ENCODE results near the gene ADCY5. TPM values are rescaled to one million over a fixed set of nuclear protein-coding genes. Genes with fewer than 3 reads are reported as not detected.

Gene ADCY5
- total RNA-seq, 6 experiments from 2014 or later = 0.09 to 0.95 (median 0.19) TPM

- peaks cover 56% of the 10 kb centered on the region for H3K27me3 Mint-ChIP-seq (ENCODE audit: insufficient read depth)
- no peaks in the 10 kb centered on the region for H3K36me3 Mint-ChIP-seq (ENCODE audit: low read depth)
- TF ChIP-seq CTCF (IDR thresholded peaks at IDR 0.05) = no peak
- no peak overlapping the region for H3K27ac Mint-ChIP-seq
- no peak for DNase-seq
- no peaks in the 10 kb centered on the region for H3K4me1 Mint-ChIP-seq (ENCODE audit: low read depth)
- H3K9me3 Mint-ChIP-seq = no peaks in the 10 kb centered on the region; the same call in 1 of the 2 replicates
- no peak overlapping the region for H3K4me3 Mint-ChIP-seq
These were observed 74.9 kb downstream of the ADCY5 start for GRCh38 chr3:123374016-123374415.

DNA sequence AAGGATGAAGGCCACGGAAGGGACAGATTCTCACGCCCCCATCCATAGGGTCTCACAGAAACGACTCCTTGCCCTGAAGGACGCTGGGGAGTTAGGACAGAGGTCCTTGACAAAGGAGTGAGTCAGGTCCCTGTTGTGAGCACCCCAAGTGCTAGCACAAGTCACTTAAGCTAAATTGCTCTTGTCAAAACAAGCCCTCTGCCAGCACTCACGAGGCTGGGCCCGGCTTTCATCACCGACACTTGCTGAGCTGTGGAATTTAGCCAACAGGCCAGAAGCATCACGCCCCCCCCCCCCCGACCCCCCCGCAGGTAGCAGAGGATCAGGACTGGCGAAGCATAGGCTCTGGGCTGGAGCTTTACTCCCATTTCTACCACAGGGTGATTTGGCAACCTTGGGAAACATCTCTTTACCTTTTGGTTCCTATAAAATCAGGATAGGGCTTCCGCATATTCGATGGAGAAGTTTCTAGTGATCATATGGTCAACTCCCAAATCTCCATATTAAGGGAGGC, 75.4 kb downstream of the ADCY5 start:
- Mint-ChIP-seq H3K4me1 (ENCODE audit: low read depth) (no peaks in the 10 kb centered on the region), H3K27ac (no peak overlapping the region), H3K27me3 (ENCODE audit: insufficient read depth) (peaks cover 51% of the 10 kb centered on the region), H3K4me3 (no peak overlapping the region), H3K9me3 (no peaks in the 10 kb centered on the region; the same call in 1 of the 2 replicates), H3K36me3 (ENCODE audit: low read depth) (no peaks in the 10 kb centered on the region)
- no peak for DNase-seq
- TF ChIP-seq CTCF (IDR thresholded peaks at IDR 0.05) = no peak

DNA sequence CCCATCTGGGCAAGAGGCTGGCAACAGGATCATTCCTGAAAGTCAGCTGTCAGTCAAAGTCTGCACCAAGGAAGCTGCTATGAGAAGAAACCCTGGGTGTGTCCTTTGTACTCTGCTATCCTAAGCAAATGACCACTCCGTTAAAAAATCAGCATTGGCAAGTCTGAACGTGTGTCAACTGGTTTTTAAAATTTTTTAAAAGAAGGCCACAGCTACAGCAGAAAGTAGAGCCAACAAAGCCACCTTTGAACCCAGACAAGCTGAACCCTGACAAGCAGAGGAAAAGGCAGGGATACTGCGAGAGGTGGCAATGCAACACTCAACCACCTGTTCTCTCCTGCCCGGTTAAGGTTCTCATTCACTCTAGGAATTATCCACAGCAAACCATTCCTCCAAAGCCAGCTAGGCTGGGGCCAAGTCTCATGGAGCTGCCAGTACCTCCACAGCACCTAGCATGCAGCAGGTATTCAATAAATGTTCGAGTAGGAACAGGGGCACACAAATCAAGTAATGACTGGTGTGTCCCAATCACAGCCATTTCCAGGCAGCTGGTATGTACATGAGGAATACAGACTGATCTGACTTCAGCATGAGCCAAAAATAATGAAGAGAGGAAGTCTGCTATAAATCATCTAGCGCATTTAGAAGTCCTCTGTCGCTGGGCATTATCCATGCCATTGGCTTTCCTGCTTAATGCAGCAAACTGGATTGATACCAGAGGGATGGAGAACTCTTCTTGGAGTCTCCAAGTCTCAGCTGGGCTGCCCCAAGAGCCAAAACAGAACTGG, 76.0 kb downstream of the ADCY5 start:
- Mint-ChIP-seq H3K27me3 (ENCODE audit: insufficient read depth) (peaks cover 45% of the 10 kb centered on the region), H3K9me3 (no peaks in the 10 kb centered on the region; the same call in 1 of the 2 replicates), H3K4me3 (no peak overlapping the region), H3K27ac (no peak overlapping the region), H3K4me1 (ENCODE audit: low read depth) (no peaks in the 10 kb centered on the region), H3K36me3 (ENCODE audit: low read depth) (no peaks in the 10 kb centered on the region)
- DNase-seq = no peak
- no peak for TF ChIP-seq CTCF (IDR thresholded peaks at IDR 0.05)

DNA sequence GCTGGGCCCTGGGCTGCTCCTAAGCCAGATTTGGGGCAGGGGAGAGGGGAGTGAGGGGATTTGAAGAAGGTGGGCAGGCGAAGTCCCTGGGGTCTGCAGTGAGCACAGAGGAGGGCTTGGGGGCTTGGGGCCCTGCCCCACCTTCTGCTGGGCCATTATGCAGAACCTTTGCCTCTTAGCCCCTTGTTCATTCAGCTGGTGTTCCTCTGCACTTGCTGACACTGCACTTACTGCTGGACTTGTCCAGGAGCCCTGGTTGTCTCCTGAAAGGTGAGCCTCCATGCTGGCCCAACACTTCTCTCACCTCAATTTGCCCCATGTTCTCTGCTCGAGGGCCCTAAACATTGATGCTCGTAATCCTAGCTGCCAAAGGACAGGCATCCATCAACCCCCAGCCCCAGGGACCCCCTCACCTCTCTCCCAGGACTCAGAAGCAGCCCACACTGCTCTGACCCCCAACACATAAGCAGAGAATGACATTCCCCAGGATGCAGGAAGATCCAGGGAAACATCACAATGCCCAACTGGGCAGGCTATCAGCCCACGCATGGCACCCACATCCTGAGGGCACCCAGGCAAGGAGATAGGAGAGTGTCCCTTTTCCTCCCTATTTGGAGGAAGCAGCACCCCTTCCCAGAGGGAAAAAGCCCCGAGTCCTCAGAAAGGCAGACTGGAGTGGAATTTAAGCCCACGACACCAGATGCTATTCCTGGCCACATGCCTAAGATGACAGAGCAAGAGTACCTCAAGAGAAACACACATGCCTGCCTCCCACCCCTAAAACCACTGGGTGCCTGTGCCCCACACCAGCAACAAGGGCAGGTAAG, 76.8 kb downstream of the ADCY5 start:
- Mint-ChIP-seq H3K27me3 (ENCODE audit: insufficient read depth) (peaks cover 37% of the 10 kb centered on the region), H3K9me3 (no peaks in the 10 kb centered on the region; the same call in 1 of the 2 replicates), H3K36me3 (ENCODE audit: low read depth) (no peaks in the 10 kb centered on the region), H3K27ac (no peak overlapping the region), H3K4me1 (ENCODE audit: low read depth) (no peaks in the 10 kb centered on the region), H3K4me3 (no peak overlapping the region)
- TF ChIP-seq CTCF (IDR thresholded peaks at IDR 0.05) = no peak
- DNase-seq = no peak

DNA sequence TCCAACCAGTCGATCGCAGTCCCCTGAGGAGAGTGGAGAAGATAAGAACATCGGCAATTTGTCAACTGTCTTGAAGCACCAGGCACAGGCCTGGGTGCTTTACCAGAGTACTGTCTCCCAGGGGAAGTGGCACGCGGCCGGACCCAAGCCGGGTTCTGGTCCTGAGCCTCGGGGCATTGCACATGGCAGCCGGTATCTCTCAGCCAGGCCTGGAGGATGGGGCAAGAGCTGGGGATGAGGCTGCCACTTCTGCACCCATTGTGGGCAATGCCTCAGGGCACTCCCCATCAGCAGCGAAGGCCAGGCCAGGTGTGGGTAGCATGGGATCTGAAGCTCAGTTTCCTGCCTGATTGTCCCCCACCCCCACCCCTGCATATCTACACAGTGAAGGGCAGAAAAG, 77.5 kb downstream of the ADCY5 start:
- Mint-ChIP-seq H3K36me3 (ENCODE audit: low read depth) (no peaks in the 10 kb centered on the region), H3K9me3 (no peaks in the 10 kb centered on the region; the same call in 1 of the 2 replicates), H3K4me3 (no peak overlapping the region), H3K4me1 (ENCODE audit: low read depth) (no peaks in the 10 kb centered on the region), H3K27me3 (ENCODE audit: insufficient read depth) (peaks cover 31% of the 10 kb centered on the region), H3K27ac (no peak overlapping the region)
- no peak for DNase-seq
- no peak for TF ChIP-seq CTCF (IDR thresholded peaks at IDR 0.05)

All from HFFc6 (cell line).